ENCODE measurements around the gene MRPS31. TPM values are rescaled to one million over a fixed set of nuclear protein-coding genes. Genes with fewer than 3 reads are reported as not detected.
A peak's percentile ranks its signal among the peaks of the same experiment; 100 is the strongest.

Gene MRPS31
- 10.5 and 10.8 TPM in 2 replicates for total RNA-seq (2014; rRNA removed; shearing (Covaris generic))

DNA sequence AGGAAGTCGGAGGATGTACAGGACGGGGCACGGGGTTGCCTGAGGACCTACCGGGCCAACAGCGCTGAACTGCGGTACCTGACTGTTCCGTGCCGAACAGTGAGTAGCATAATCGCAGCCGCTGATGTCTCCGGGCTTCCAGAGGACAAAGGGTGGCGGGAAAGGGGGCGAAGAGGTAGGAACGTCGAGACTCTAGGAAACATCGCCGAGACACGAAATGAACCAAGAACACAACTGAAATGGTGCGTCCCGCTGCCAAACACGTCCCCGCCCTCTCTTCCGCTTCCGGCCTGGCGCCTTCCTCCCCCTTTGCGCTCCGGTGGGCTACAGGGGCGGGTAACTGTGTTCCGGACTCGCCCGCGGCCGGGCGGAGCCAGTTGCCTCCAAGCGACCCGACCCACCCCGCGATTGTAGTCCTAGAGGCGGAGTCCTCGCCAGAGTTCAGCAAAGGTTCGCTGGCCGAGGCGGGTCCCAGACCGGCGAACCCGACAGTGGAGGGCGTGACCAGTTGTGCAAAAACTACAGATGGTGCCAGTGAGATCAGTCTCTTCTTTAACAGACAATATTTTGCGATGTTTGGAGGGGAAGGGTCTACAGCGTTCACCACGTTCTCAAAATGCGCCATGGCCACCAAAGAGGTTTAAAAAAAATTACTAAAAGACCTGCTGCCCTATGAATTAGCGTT lies at the start of gene MRPS31:
TSS of gene MRPS31 (minus strand) at position 257 of the 685 bp plus-strand sequence. CDS start at position 203, 54 bp downstream.
- peak; percentile 99 for DNase-seq (ENCODE audit: low spot score)

DNA sequence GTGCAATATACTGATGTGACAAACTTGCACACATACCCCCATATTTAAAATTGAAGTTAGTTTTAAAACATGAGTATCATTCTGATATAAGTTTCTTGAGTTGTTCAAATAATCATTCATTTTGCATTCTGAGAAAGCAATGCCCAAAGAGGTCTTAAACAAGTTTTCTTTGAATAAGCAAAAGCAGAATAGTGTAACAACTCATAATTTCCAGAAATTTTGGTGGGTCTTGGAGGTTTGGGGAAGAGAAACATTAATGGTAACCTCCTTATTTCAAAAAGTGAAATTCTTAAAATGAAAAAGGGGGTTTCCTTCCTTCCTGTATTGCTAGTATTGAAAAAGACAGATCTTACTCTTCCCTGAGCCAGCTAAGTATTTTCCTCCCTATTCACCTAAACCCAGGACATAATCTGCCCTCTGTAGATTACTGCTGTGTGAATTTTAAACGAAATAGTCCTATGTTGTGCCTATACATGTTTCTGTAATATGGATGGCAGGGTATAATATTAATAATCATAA lies 48.9 kb upstream of the MRPS31 start:
- no peak for DNase-seq (ENCODE audit: low spot score)

DNA sequence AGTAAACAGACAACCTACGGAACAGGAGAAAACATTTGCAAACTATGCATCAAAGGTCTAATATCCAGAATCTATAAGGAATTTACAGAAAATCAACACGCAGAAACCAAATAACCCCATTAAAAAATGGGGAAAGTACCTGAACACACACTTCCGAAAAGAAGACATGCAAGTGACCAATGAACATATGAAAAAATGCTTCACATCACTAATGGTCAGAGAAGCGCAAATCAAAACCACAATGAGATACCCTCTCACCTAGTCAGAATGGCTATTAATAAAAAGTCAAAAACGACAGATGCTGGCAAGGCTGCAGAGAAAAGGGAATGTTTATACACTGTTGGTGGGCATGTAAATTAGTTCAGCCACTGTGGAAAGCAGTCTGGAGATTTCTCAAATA lies 47.9 kb upstream of the MRPS31 start:
- no peak for DNase-seq (ENCODE audit: low spot score)

DNA sequence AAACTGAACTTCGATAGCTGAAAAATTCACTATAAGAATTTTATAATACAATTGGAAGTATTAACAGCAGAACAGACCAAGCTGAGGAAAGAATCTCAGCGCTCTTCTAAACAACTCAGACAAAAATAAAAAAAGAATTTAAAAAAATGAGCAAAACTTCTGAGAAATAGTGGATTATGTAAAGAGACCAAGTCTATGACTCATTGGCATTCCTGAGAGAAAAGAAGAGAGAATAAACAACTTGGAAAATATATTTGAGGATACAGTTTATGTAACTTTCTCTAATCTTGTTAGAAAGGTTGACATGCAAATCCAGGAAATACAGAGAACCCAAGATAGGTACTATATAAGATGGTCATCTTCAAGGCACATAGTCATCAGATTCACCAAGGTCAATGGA lies 43.8 kb upstream of the MRPS31 start:
- DNase-seq (ENCODE audit: low spot score) = no peak

DNA sequence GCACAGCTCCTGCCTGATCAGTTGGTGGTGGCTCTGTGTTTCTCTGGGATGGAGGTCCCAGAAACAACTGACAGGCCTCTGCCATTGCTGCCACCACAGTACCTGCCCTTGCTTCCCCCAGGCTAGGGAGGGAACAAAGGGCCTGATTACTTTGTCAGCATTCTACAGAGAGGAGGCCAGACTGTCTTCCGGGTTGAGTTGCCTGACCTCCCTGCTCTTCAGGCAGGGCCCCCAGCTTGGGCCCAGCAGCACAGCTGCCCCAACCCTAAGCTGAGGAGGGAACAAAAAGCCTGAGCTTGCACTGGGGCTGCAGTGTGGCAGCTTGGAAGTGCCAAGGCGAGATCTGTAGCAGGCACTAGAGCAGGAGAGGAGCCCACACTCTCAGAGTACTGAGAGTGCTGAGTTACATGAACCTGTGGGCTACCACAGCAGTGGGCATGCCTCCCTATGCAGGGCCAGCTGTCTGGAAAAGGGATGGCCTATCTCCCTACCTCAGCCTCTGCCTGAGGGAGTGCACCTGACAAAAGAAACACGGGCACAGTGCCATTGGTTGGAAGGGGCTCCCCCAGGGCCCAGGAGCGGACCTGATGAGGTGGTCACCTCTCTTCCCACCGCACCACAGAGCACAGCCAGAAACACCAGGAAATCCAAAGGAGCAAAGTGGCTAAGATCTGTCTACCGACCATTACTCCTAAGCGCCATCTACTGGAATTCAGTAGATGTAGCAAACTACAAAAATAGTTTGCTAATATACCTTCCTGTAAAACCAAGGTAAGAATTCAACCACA lies 42.9 kb upstream of the MRPS31 start:
- peak; percentile 41 for DNase-seq (ENCODE audit: low spot score)

DNA sequence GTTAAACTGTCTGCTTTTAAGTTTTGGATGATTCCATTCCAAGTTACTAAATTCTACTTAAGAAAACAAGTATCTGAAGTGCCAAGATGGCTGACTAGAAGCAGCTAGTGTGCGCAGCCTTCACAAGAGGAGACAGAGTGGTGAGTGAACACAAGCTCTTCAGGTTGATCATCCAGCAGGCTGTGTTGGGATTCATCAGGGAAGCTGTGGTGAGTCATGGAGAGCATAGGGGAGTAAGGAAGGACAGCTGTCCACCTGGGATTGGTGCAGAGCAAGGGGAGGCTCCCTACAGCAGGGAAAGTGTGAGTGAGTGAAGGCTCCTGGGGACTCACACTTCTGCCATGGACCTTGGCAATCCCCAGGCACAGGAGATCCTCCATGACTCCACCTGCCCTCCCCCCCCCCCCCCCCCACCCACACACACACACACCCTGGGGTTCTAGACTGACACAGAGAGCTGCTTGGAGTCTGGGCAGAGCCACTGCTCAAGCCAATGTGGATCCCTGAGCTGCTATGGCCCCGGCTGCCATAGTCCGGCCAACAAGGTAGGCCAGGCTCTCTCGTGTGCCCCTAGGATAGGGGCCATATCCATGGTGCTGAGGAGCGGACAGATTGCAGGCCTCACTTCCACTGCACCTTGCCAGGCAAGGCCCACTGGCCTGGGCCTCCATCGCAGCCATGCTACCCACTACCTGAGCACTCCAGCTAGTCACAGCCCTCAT lies 41.9 kb upstream of the MRPS31 start:
- no peak for DNase-seq (ENCODE audit: low spot score)

GRCh38 chr13:40812102-40812501 lies 41.1 kb upstream of the MRPS31 start:
- DNase-seq (ENCODE audit: low spot score) = no peak

GRCh38 chr13:40809471-40809870 lies 38.5 kb upstream of the MRPS31 start:
- no peak for DNase-seq (ENCODE audit: low spot score)

GRCh38 chr13:40806241-40806640 lies 35.3 kb upstream of the MRPS31 start:
- DNase-seq (ENCODE audit: low spot score) = no peak

DNA sequence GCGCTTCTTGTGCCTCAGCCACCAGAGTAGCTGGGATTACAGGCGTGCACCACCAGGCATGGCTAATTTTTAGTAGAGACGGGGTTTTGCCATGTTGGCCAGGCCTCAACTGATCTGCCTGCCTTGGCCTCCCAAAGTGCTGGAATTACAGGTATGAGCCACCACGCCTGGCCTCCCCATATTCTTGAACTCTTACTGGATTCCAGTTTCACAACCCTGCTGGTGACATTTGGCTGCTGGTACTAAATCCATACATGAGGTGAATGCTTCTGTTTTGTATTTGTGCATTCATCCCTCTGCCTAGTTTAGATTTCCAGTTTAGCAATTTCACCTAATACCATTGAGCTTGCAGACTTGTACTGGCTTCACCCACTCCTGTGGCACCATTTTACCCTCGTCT lies 32.3 kb upstream of the MRPS31 start:
- no peak for DNase-seq (ENCODE audit: low spot score)

- no peak for DNase-seq (ENCODE audit: low spot score)
Observed at GRCh38 chr13:40801255-40802217, 30.5 kb upstream of the MRPS31 start.

GRCh38 chr13:40800559-40800958 lies 29.6 kb upstream of the MRPS31 start:
- no peak for DNase-seq (ENCODE audit: low spot score)

DNA sequence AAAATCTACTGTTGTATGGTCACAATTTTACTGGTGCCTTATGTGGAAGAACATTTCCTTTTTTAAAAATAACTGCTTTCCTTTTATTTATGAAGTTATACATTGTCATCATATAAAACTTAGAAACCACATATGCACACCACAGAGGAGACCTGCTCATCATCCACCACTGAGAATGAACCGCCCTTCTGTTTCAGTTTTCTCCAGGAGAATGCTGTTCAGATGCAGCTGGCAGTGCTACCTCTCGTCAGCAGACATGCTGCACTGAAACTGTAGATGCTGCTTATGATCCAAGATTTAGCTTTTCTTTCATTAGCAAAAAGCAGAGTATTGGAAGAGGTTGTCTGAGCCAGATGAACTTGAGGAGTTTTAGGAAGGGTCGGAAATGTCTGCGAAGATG lies 28.5 kb upstream of the MRPS31 start:
- no peak for DNase-seq (ENCODE audit: low spot score)

GRCh38 chr13:40798380-40798779 lies 27.4 kb upstream of the MRPS31 start:
- DNase-seq (ENCODE audit: low spot score) = no peak

DNA sequence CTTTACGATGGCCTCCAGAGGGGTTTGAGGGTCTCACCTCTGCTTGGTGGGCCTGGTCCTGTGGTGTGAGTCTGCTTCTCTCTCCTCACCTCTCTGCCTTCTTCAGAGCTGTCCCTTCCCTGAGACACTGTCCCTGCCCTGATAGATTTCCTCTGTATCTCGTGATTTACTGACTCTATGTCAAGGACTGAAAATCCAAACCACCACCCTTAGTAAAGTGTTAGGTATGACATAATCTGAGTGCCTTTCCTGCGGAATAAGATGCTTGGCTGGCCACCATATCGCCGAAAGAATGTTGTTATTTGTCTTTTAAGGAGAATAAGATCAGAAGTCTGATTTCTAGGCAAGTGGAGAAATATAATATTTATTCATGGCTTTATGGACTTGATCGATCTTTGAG lies 25.7 kb upstream of the MRPS31 start:
- no peak for DNase-seq (ENCODE audit: low spot score)

DNA sequence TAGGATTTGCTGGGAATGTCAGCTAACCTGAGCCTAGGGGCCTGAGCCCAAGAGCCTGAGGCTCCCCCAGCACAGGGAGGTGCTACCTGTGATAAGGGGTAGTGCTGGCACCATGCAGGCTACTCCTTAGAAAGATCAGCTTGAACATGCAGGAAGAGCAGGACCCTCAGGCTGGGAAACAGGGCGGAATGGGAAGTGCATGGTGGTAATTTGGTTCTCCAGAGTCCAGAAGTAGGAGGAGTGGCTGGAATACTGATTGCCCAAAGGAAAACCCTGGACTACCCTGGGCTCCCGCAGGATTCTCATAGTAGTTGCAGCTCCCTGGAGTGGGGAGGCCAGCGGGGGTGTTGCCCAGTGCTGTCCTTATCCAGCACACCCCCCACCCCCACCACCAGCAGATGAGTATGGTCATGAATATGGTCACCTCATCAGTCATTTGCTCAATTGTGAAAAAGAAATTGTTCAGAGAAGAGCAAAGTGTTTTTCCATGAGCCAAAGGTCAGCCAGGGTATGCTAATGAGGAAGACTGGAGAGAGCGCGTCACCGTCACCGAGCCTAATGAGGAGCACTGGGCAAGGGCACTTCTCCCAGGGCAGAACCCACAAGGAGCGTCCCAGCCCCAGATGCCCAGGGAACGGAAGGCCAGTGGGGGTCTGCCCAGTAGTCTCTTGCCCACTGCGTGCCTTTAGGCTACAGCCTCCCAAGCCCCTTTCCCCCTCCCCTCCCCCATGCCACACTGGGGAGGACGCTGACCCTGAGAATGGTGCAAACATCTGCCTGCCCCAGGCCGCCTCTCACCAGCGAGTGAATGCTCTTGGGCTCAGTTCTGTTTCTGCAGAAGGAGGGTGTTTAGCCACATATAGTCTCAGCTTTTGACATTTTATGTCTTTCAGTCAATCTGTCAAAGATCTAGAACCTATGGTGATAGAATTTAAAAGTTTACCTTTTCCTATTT lies 23.7 kb upstream of the MRPS31 start:
- DNase-seq (ENCODE audit: low spot score) = no peak

DNA sequence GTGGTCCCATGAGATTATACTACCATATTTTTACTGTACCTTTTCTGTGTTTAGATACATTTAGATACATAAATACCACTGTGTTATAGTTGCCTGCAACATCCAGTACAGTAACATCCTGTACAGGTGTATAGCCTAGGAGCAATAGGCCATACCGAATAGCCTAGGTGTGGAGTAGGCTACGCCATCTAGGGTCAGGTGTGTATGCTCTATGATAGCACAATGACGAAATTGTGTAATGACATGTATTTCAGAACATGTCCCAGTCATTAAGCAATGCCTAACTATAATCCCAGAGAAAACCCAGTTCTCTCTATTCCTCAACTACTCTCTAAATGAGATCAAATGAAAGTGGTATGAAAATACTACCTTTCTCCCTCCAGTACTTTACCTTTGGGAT lies 22.3 kb upstream of the MRPS31 start:
- no peak for DNase-seq (ENCODE audit: low spot score)

GRCh38 chr13:40792284-40793051 lies 21.5 kb upstream of the MRPS31 start:
- DNase-seq (ENCODE audit: low spot score) = no peak

DNA sequence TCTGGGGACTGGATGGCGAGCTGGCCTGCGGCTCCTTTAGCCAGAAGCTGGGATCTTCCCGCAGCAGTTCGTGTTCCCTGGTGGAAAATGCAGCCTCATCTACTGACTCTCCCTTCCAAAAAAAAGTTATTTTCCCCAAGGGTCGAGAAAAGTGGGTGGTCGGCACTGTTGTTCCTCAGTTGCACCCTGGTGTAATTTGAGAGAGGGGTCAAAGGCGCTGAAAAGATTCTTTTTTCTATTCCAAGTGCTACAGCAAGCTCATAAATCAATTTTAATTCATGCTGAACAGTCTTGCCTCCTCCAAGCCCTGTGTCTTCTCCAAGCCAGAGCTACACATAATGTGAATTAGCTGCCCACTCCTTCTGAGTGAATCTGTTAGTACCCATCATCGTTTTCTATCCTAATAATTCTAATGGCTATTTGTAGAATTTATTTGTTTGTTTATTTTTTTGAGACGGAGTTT lies 19.2 kb upstream of the MRPS31 start:
- no peak for DNase-seq (ENCODE audit: low spot score)

All from HT-29 (cell line).